Measurements from ENCODE around the gene VMP1.

- TF ChIP-seq CTCF (tag by site-specific recombination; IDR thresholded peaks at IDR 0.05) (no peak), YY1 (tag by site-specific recombination; IDR thresholded peaks at IDR 0.05) (no peak)
Measured at GRCh38 chr17:59851439-59852375, 144.3 kb downstream of the VMP1 start.
